OCI-LY1 (cell line): ENCODE data around the gene CD22.

ENCODE experiments used
- H2AFZ ChIP-seq: fragments of 200-600 bp; sonication (generic), shearing (Covaris generic); 2 replicates; pipeline ENCODE4 v1.6.0; 2014; ENCODE audit warnings: antibody characterized with exemption, mild to moderate bottlenecking, low read length
- H3F3A ChIP-seq: fragments of 200-600 bp; sonication (generic), shearing (Covaris generic); 2 replicates; pipeline ENCODE4 v1.6.0; 2014; ENCODE audit warnings: mild to moderate bottlenecking, antibody characterized with exemption, low read length, moderate library complexity; ENCODE audit not compliant: insufficient read depth
- H3K27ac ChIP-seq: fragments of 200-600 bp; sonication (generic); 2 replicates; pipeline ENCODE4 v1.5.1; 2014; ENCODE audit warnings: low read length, mixed run types, mild to moderate bottlenecking, low read depth; ENCODE audit not compliant: poor library complexity, severe bottlenecking
- H3K27me3 ChIP-seq: fragments of 200-600 bp; sonication (generic); 2 replicates; pipeline ENCODE4 v1.6.0; 2014; ENCODE audit warnings: antibody characterized with exemption, mild to moderate bottlenecking, low read length, moderate library complexity; ENCODE audit not compliant: insufficient read depth
- H3K36me3 ChIP-seq: fragments of 200-600 bp; sonication (generic); 2 replicates; pipeline ENCODE4 v1.6.1; 2014; ENCODE audit warnings: mild to moderate bottlenecking, antibody characterized with exemption, low read length, moderate library complexity, mixed read lengths; ENCODE audit not compliant: insufficient read depth
- H3K4me1 ChIP-seq: fragments of 200-600 bp; sonication (generic); 2 replicates; pipeline ENCODE4 v1.5.1; 2014; ENCODE audit warnings: mild to moderate bottlenecking, low read length, moderate library complexity; ENCODE audit not compliant: insufficient read depth, severe bottlenecking
- H3K4me2 ChIP-seq: fragments of 200-600 bp; sonication (generic), shearing (Covaris generic); 2 replicates; pipeline ENCODE4 v1.6.1; 2014; ENCODE audit warnings: low read length
- H3K4me3 ChIP-seq: fragments of 200-600 bp; sonication (generic); 2 replicates; pipeline ENCODE4 v1.5.1; 2014; ENCODE audit warnings: low read length, low read depth, mild to moderate bottlenecking, mixed read lengths; ENCODE audit not compliant: poor library complexity, severe bottlenecking
- H3K79me2 ChIP-seq: fragments of 200-600 bp; shearing (Covaris generic); 2 replicates; pipeline ENCODE4 v1.6.1; 2016; ENCODE audit warnings: mixed run types, low read length, mixed read lengths; ENCODE audit not compliant: insufficient read depth
- H3K9ac ChIP-seq: fragments of 200-600 bp; sonication (generic), shearing (Covaris generic); 2 replicates; pipeline ENCODE4 v1.6.1; 2014; ENCODE audit warnings: mild to moderate bottlenecking, low read length, mixed read lengths
- H3K9me2 ChIP-seq: fragments of 200-600 bp; sonication (generic), shearing (Covaris generic); 2 replicates; pipeline ENCODE4 v1.6.1; 2014; ENCODE audit warnings: low read depth, mild to moderate bottlenecking, low read length, mixed read lengths
- H3K9me3 ChIP-seq: fragments of 200-600 bp; shearing (Covaris generic); 2 replicates; pipeline ENCODE4 v1.6.1; 2014; ENCODE audit warnings: low read length, mixed read lengths
- H4K20me1 ChIP-seq: fragments of 200-600 bp; sonication (generic), shearing (Covaris generic); 2 replicates; pipeline ENCODE4 v1.6.0; 2016; ENCODE audit warnings: mild to moderate bottlenecking, low read length; ENCODE audit not compliant: insufficient read depth
- EZH2 ChIP-seq: fragments of 200-600 bp; sonication (generic), shearing (Covaris generic); IDR thresholded peaks from 2 replicates; pipeline ENCODE4 v1.8.0; 2017; ENCODE audit warnings: borderline replicate concordance, mixed run types, mild to moderate bottlenecking, antibody characterized with exemption, low read length, moderate library complexity, mixed read lengths
- TF ChIP-seq, protein P1 (sequence below): fragments of 200-600 bp; sonication (generic), shearing (Covaris generic); IDR thresholded peaks from 2 replicates; pipeline ENCODE4 v1.5.1; 2017; ENCODE audit warnings: mild to moderate bottlenecking, antibody characterized with exemption, low read length, moderate library complexity, mixed read lengths

Gene CD22

GRCh38 chr19:35334144-35334753, 5.3 kb downstream of the CD22 start:
- peak overlapping the region; percentile 90 for H3K4me2 ChIP-seq
- no peaks in the 10 kb centered on the region for H4K20me1 ChIP-seq
- peaks cover 79% of the 10 kb centered on the region for H3K4me1 ChIP-seq
- TF ChIP-seq, protein P1, sequence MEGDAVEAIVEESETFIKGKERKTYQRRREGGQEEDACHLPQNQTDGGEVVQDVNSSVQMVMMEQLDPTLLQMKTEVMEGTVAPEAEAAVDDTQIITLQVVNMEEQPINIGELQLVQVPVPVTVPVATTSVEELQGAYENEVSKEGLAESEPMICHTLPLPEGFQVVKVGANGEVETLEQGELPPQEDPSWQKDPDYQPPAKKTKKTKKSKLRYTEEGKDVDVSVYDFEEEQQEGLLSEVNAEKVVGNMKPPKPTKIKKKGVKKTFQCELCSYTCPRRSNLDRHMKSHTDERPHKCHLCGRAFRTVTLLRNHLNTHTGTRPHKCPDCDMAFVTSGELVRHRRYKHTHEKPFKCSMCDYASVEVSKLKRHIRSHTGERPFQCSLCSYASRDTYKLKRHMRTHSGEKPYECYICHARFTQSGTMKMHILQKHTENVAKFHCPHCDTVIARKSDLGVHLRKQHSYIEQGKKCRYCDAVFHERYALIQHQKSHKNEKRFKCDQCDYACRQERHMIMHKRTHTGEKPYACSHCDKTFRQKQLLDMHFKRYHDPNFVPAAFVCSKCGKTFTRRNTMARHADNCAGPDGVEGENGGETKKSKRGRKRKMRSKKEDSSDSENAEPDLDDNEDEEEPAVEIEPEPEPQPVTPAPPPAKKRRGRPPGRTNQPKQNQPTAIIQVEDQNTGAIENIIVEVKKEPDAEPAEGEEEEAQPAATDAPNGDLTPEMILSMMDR = no peak
- no peak for TF ChIP-seq EZH2
- no peaks in the 10 kb centered on the region for H3K27me3 ChIP-seq
- H3K27ac ChIP-seq = peak overlapping the region; percentile 95
- H3K9me2 ChIP-seq = no peaks in the 10 kb centered on the region
- peaks cover 3% of the 10 kb centered on the region; the same call in 1 of the 2 replicates for H3K79me2 ChIP-seq
- no peak overlapping the region for H2AFZ ChIP-seq
- H3F3A ChIP-seq = no peaks in the 10 kb centered on the region
- no peaks in the 10 kb centered on the region for H3K9me3 ChIP-seq
- H3K9ac ChIP-seq = peak overlapping the region; percentile 57; the same call in 1 of the 2 replicates
- H3K36me3 ChIP-seq = peaks cover 85% of the 10 kb centered on the region
- peak overlapping the region; percentile 95 for H3K4me3 ChIP-seq

- Histone ChIP-seq H2AFZ (no peak overlapping the region), H3K9ac (no peak overlapping the region; the same call in 1 of the 2 replicates), H3K9me3 (no peaks in the 10 kb centered on the region), H3K27ac (peak overlapping the region; percentile 20), H3K79me2 (0 out of 2 replicates have a peak, but pooled peaks cover under 1% of the 10 kb centered on the region), H3K4me2 (no peak overlapping the region), H3K27me3 (no peaks in the 10 kb centered on the region), H4K20me1 (no peaks in the 10 kb centered on the region), H3K9me2 (no peaks in the 10 kb centered on the region), H3F3A (no peaks in the 10 kb centered on the region), H3K4me3 (no peak overlapping the region), H3K4me1 (peaks cover 60% of the 10 kb centered on the region), H3K36me3 (peaks cover 93% of the 10 kb centered on the region)
- TF ChIP-seq EZH2 = no peak
- TF ChIP-seq, protein P1 = no peak
Observed at GRCh38 chr19:35336166-35336955, 7.4 kb downstream of the CD22 start.

- TF ChIP-seq, protein P1 = no peak
- no peak for TF ChIP-seq EZH2
- H3K27me3 ChIP-seq = no peaks in the 10 kb centered on the region
- H3K36me3 ChIP-seq = peaks cover 94% of the 10 kb centered on the region
- no peaks in the 10 kb centered on the region for H4K20me1 ChIP-seq
- peaks cover 50% of the 10 kb centered on the region for H3K4me1 ChIP-seq
- H3K4me2 ChIP-seq = peak overlapping the region; percentile 28; the same call in 1 of the 2 replicates
- no peaks in the 10 kb centered on the region for H3F3A ChIP-seq
- H3K27ac ChIP-seq = peak overlapping the region; percentile 20
- no peaks in the 10 kb centered on the region for H3K9me3 ChIP-seq
- H3K4me3 ChIP-seq = no peak overlapping the region
- no peak overlapping the region for H3K9ac ChIP-seq
- H2AFZ ChIP-seq = no peak overlapping the region
- no peaks in the 10 kb centered on the region for H3K9me2 ChIP-seq
- H3K79me2 ChIP-seq = no peaks in the 10 kb centered on the region
Observed at GRCh38 chr19:35337097-35337983, 8.4 kb downstream of the CD22 start.
